ENCODE measurements around the gene COL18A1.

Gene COL18A1

GRCh38 chr21:45404730-45405270, at the start of gene COL18A1:
COL18A1 (plus strand) TSS chr21:45405165; CDS start chr21:45405231, 66 bp downstream.
- DNase-seq (ENCODE audit: low spot score in 2 of 2) = peak; percentile 60 to 84
- H3K9me3 ChIP-seq = peaks cover 5% of the 10 kb centered on the region; the same call in 1 of the 2 replicates
- H3K4me3 ChIP-seq = peak within 1 kb of the TSS; percentile 49
- peaks cover 5% of the 10 kb centered on the region; the same call in 1 of the 2 replicates for H3K36me3 ChIP-seq (replicated peaks)
- H3K4me1 ChIP-seq = peaks cover 7% of the 10 kb centered on the region
- in situ Hi-C loops (cut with MboI; ENCODE audit: low sequenced_read_pairs) = no loop called here
- no peaks in the 10 kb centered on the region for H3K27me3 ChIP-seq (ENCODE audit: low read depth)

GRCh38 chr21:45355573-45355972, 49.4 kb upstream of the COL18A1 start:
- Histone ChIP-seq H3K4me3 (no peak overlapping the region), H3K27me3 (ENCODE audit: low read depth) (no peaks in the 10 kb centered on the region), H3K36me3 (replicated peaks) (no peaks in the 10 kb centered on the region), H3K9me3 (no peaks in the 10 kb centered on the region), H3K4me1 (peaks cover 8% of the 10 kb centered on the region; the same call in 1 of the 2 replicates)
- in situ Hi-C loops (cut with MboI; ENCODE audit: low sequenced_read_pairs) = no loop called here
- no peak for DNase-seq (ENCODE audit: low spot score in 2 of 2)

GRCh38 chr21:45356251-45356650, 48.7 kb upstream of the COL18A1 start:
- peaks cover 8% of the 10 kb centered on the region; the same call in 1 of the 2 replicates for H3K4me1 ChIP-seq
- no peak overlapping the region for H3K4me3 ChIP-seq
- no peaks in the 10 kb centered on the region for H3K27me3 ChIP-seq (ENCODE audit: low read depth)
- no peaks in the 10 kb centered on the region for H3K9me3 ChIP-seq
- no peaks in the 10 kb centered on the region for H3K36me3 ChIP-seq (replicated peaks)
- in situ Hi-C loops (cut with MboI; ENCODE audit: low sequenced_read_pairs) = no loop called here
- DNase-seq (ENCODE audit: low spot score in 2 of 2) = peak in 1 of 2 experiments; percentile 29

- in situ Hi-C loops (cut with MboI; ENCODE audit: low sequenced_read_pairs) = no loop called here
- no peak for DNase-seq (ENCODE audit: low spot score in 2 of 2)
- Histone ChIP-seq H3K36me3 (replicated peaks) (no peaks in the 10 kb centered on the region), H3K27me3 (ENCODE audit: low read depth) (no peaks in the 10 kb centered on the region), H3K4me3 (no peak overlapping the region), H3K9me3 (no peaks in the 10 kb centered on the region), H3K4me1 (peaks cover 8% of the 10 kb centered on the region; the same call in 1 of the 2 replicates)
Measured at GRCh38 chr21:45356653-45357435, 48.1 kb upstream of the COL18A1 start.

- H3K36me3 ChIP-seq (replicated peaks) = no peaks in the 10 kb centered on the region
- H3K4me1 ChIP-seq = peaks cover 8% of the 10 kb centered on the region; the same call in 1 of the 2 replicates
- in situ Hi-C loops (cut with MboI; ENCODE audit: low sequenced_read_pairs) = no loop called here
- DNase-seq (ENCODE audit: low spot score in 2 of 2) = no peak
- H3K27me3 ChIP-seq (ENCODE audit: low read depth) = no peaks in the 10 kb centered on the region
- no peaks in the 10 kb centered on the region for H3K9me3 ChIP-seq
- H3K4me3 ChIP-seq = no peak overlapping the region
Measured at GRCh38 chr21:45357436-45358260, 47.3 kb upstream of the COL18A1 start.

- in situ Hi-C loops (cut with MboI; ENCODE audit: low sequenced_read_pairs) = no loop called here
- Histone ChIP-seq H3K27me3 (ENCODE audit: low read depth) (no peaks in the 10 kb centered on the region), H3K4me1 (peaks cover 8% of the 10 kb centered on the region; the same call in 1 of the 2 replicates), H3K9me3 (no peaks in the 10 kb centered on the region), H3K36me3 (replicated peaks) (no peaks in the 10 kb centered on the region), H3K4me3 (no peak overlapping the region)
- DNase-seq (ENCODE audit: low spot score in 2 of 2) = no peak
Measured at GRCh38 chr21:45358261-45358670, 46.7 kb upstream of the COL18A1 start.

GRCh38 chr21:45358711-45359310, 46.2 kb upstream of the COL18A1 start:
- Histone ChIP-seq H3K27me3 (ENCODE audit: low read depth) (no peaks in the 10 kb centered on the region), H3K36me3 (replicated peaks) (no peaks in the 10 kb centered on the region), H3K9me3 (no peaks in the 10 kb centered on the region), H3K4me3 (no peak overlapping the region), H3K4me1 (peaks cover 8% of the 10 kb centered on the region; the same call in 1 of the 2 replicates)
- in situ Hi-C loops (cut with MboI; ENCODE audit: low sequenced_read_pairs) = no loop called here
- DNase-seq (ENCODE audit: low spot score in 2 of 2) = no peak

- Histone ChIP-seq H3K9me3 (no peaks in the 10 kb centered on the region), H3K36me3 (replicated peaks) (no peaks in the 10 kb centered on the region), H3K27me3 (ENCODE audit: low read depth) (no peaks in the 10 kb centered on the region), H3K4me3 (no peak overlapping the region), H3K4me1 (peaks cover 8% of the 10 kb centered on the region; the same call in 1 of the 2 replicates)
- in situ Hi-C loops (cut with MboI; ENCODE audit: low sequenced_read_pairs) = no loop called here
- DNase-seq (ENCODE audit: low spot score in 2 of 2) = peak in 1 of 2 experiments; percentile 28
Measured at GRCh38 chr21:45359451-45360217, 45.3 kb upstream of the COL18A1 start.

- no peak for DNase-seq (ENCODE audit: low spot score in 2 of 2)
- H3K27me3 ChIP-seq (ENCODE audit: low read depth) = no peaks in the 10 kb centered on the region
- no peaks in the 10 kb centered on the region for H3K9me3 ChIP-seq
- H3K4me1 ChIP-seq = peaks cover 15% of the 10 kb centered on the region; the same call in 1 of the 2 replicates
- no peaks in the 10 kb centered on the region for H3K36me3 ChIP-seq (replicated peaks)
- in situ Hi-C loops (cut with MboI; ENCODE audit: low sequenced_read_pairs) = no loop called here
- H3K4me3 ChIP-seq = no peak overlapping the region
Measured at GRCh38 chr21:45361033-45361997, 43.6 kb upstream of the COL18A1 start.

- no peaks in the 10 kb centered on the region for H3K36me3 ChIP-seq (replicated peaks)
- peaks cover 15% of the 10 kb centered on the region; the same call in 1 of the 2 replicates for H3K4me1 ChIP-seq
- H3K9me3 ChIP-seq = no peaks in the 10 kb centered on the region
- in situ Hi-C loops (cut with MboI; ENCODE audit: low sequenced_read_pairs) = no loop called here
- H3K4me3 ChIP-seq = no peak overlapping the region
- H3K27me3 ChIP-seq (ENCODE audit: low read depth) = no peaks in the 10 kb centered on the region
- no peak for DNase-seq (ENCODE audit: low spot score in 2 of 2)
Measured at GRCh38 chr21:45362077-45362747, 42.8 kb upstream of the COL18A1 start.

- Histone ChIP-seq H3K27me3 (ENCODE audit: low read depth) (no peaks in the 10 kb centered on the region), H3K4me3 (no peak overlapping the region), H3K36me3 (replicated peaks) (no peaks in the 10 kb centered on the region), H3K4me1 (peaks cover 15% of the 10 kb centered on the region; the same call in 1 of the 2 replicates), H3K9me3 (no peaks in the 10 kb centered on the region)
- in situ Hi-C loops (cut with MboI; ENCODE audit: low sequenced_read_pairs) = no loop called here
- DNase-seq (ENCODE audit: low spot score in 2 of 2) = no peak
Measured at GRCh38 chr21:45362748-45363145, 42.2 kb upstream of the COL18A1 start.
